ENCODE measurements around the gene DYNLT3. TPM values are rescaled to one million over a fixed set of nuclear protein-coding genes. Genes with fewer than 3 reads are reported as not detected.

DYNLT3 gene
- total and polyA plus RNA-seq, 4 experiments from 2014 or later, result 38.5 to 71.8 (median 47.4) TPM

DNA sequence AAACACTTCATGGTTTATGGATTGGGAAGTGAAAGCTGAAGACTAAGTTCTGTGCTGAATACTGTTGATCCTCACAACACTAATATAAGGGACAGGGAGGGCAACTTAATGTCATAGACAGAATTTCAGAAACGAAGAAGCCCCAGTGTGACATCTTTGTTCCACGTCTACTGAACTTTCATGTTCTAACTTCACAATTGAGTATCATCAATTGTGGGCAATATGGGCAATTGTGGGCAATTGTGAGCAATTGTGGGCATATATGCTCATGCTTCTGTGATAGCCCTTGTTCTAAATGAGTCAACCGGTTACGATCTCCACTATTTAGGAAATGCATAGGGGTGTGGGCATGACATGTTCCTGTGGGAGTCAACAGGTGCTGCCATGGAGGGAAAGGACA lies 33.8 kb downstream of the DYNLT3 start:
- DNase-seq, result no peak
- Mint-ChIP-seq H3K4me3 (no peak overlapping the region), H3K36me3 (no peaks in the 10 kb centered on the region), H3K9me3 (no peaks in the 10 kb centered on the region), H3K4me1 (peaks cover 0 to 2% (median under 1%) of the 10 kb centered on the region in 4 donors), H3K27me3 (no peaks in the 10 kb centered on the region), H3K27ac (no peak overlapping the region)
- ChIA-PET CTCF (ENCODE audit: partially characterized antibody) (interaction anchor here (1.0 kb wide), 1 partner anchor 68 kb away, joined by 3 read pairs; no protein-coding TSS in a partner anchor), POLR2A (ENCODE audit: partially characterized antibody) (no interaction called here)
- Histone ChIP-seq H3K4me1 (ENCODE audit: insufficient read depth, low read length) (no peaks in the 10 kb centered on the region), H3K27me3 (ENCODE audit: insufficient read depth, low read length) (no peaks in the 10 kb centered on the region), H3K27ac (ENCODE audit: low read depth, low read length) (no peak overlapping the region), H3K4me3 (ENCODE audit: low read length in 2 of 2) (no peak overlapping the region), H3K9me3 (ENCODE audit: control insufficient read depth in 1 of 2, low read length in 2 of 2) (no peaks in the 10 kb centered on the region), H3K36me3 (ENCODE audit: insufficient read depth, low read length) (no peaks in the 10 kb centered on the region)
- intact Hi-C loops (cut with micrococcal nuclease), result no loop called here

DNA sequence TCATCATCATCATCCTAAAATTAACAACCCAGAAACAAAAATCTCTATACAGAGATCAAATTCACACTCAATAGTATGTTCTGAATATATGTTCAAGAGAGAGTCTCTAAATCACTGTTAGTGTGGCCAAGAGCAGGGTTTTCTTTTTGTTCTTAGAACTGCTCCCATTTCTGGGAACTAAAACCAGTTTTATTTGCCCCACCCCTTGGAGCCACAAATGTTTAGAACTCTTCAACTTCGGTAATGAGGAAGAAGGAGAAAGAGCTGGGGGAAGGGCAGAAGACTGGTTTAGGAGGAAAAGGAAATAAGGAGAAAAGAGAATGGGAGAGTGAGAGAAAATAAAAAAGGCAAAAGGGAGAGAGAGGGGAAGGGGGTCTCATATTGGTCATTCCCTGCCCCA lies 35.3 kb downstream of the DYNLT3 start:
- H3K27ac Mint-ChIP-seq, result peak overlapping the region in 1 of 7 donors; percentile 53
- no peaks in the 10 kb centered on the region for H3K36me3 Mint-ChIP-seq
- H3K9me3 Mint-ChIP-seq, result no peaks in the 10 kb centered on the region
- H3K27ac ChIP-seq (ENCODE audit: low read depth, low read length), result no peak overlapping the region
- no peak for DNase-seq
- H3K36me3 ChIP-seq (ENCODE audit: insufficient read depth, low read length), result no peaks in the 10 kb centered on the region
- intact Hi-C loops (cut with micrococcal nuclease), result no loop called here
- no peaks in the 10 kb centered on the region for H3K4me1 ChIP-seq (ENCODE audit: insufficient read depth, low read length)
- peaks cover 0 to 2% (median under 1%) of the 10 kb centered on the region in 4 donors for H3K4me1 Mint-ChIP-seq
- no peaks in the 10 kb centered on the region for H3K27me3 ChIP-seq (ENCODE audit: insufficient read depth, low read length)
- CTCF ChIA-PET (ENCODE audit: partially characterized antibody), result no interaction called here
- H3K4me3 ChIP-seq (ENCODE audit: low read length in 2 of 2), result no peak overlapping the region
- POLR2A ChIA-PET (ENCODE audit: partially characterized antibody), result no interaction called here
- no peaks in the 10 kb centered on the region for H3K9me3 ChIP-seq (ENCODE audit: control insufficient read depth in 1 of 2, low read length in 2 of 2)
- no peaks in the 10 kb centered on the region for H3K27me3 Mint-ChIP-seq
- H3K4me3 Mint-ChIP-seq, result no peak overlapping the region

DNA sequence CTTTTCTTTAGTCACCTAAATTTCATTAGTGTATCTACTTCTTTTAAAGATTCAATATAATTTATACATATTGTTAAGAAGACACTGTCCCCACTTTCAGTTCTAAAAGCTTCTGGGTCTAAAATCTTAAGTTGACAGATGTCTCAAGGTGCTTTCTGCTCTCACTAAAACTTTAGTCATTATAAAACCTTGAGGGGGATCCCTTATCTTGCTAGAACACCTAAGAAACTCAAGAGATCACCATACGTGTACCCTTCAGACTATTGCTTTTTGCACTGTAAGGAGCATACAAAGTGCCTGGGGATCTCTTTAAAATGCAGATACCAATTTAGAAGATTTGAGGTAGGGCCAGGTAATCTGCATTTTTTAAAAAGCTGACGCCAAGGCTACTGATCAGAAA lies 37.4 kb downstream of the DYNLT3 start:
- POLR2A ChIA-PET (ENCODE audit: partially characterized antibody), result no interaction called here

DNA sequence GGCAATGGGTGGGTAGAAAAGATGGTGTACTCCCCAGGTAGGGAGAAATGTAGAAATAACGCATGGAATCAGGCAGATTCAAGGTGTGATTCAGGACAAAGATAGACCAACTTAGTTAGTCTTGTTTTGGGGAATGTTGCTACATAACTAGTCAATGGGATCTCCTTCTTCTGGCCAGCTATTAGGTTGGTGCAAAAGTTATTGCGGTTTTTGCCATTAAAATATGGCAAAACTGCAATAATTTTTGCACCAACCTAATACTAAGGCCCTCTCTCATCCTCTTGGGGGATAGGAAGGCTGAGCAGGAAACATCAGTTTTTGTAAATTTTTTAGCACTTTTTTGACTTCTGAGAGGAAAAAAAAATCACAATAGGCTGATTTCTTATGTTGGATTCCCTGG lies 44.3 kb downstream of the DYNLT3 start:
- Mint-ChIP-seq H3K4me1 (no peaks in the 10 kb centered on the region), H3K27ac (no peak overlapping the region), H3K4me3 (no peak overlapping the region), H3K9me3 (no peaks in the 10 kb centered on the region), H3K36me3 (no peaks in the 10 kb centered on the region), H3K27me3 (no peaks in the 10 kb centered on the region)
- Histone ChIP-seq H3K4me3 (ENCODE audit: low read length in 2 of 2) (no peak overlapping the region), H3K36me3 (ENCODE audit: insufficient read depth, low read length) (no peaks in the 10 kb centered on the region), H3K9me3 (ENCODE audit: control insufficient read depth in 1 of 2, low read length in 2 of 2) (no peaks in the 10 kb centered on the region), H3K27ac (ENCODE audit: low read depth, low read length) (no peak overlapping the region), H3K4me1 (ENCODE audit: insufficient read depth, low read length) (no peaks in the 10 kb centered on the region), H3K27me3 (ENCODE audit: insufficient read depth, low read length) (no peaks in the 10 kb centered on the region)
- ChIA-PET CTCF (ENCODE audit: partially characterized antibody) (interaction anchor here (1.4 kb wide), 1 partner anchor 48 kb away, joined by 3 read pairs; no protein-coding TSS in a partner anchor), POLR2A (ENCODE audit: partially characterized antibody) (no interaction called here)
- intact Hi-C loops (cut with micrococcal nuclease), result no loop called here
- DNase-seq, result no peak

More for the DNA sequence above, 37.4 kb downstream of the DYNLT3 start:
- H3K4me3 Mint-ChIP-seq, result no peak overlapping the region
- H3K36me3 Mint-ChIP-seq, result no peaks in the 10 kb centered on the region
- no peaks in the 10 kb centered on the region for H3K9me3 ChIP-seq (ENCODE audit: control insufficient read depth in 1 of 2, low read length in 2 of 2)
- no peaks in the 10 kb centered on the region for H3K4me1 ChIP-seq (ENCODE audit: insufficient read depth, low read length)
- H3K27me3 ChIP-seq (ENCODE audit: insufficient read depth, low read length), result no peaks in the 10 kb centered on the region
- no peaks in the 10 kb centered on the region for H3K9me3 Mint-ChIP-seq
- intact Hi-C loops (cut with micrococcal nuclease), result no loop called here
- H3K4me3 ChIP-seq (ENCODE audit: low read length in 2 of 2), result no peak overlapping the region
- no peak for DNase-seq
- H3K4me1 Mint-ChIP-seq, result peaks cover 0 to 2% (median under 1%) of the 10 kb centered on the region in 4 donors
- no peak overlapping the region for H3K27ac Mint-ChIP-seq
- CTCF ChIA-PET (ENCODE audit: partially characterized antibody), result interaction anchor here (1.0 kb wide), 1 partner anchor 15 kb away, joined by 3 read pairs; no protein-coding TSS in a partner anchor
- H3K36me3 ChIP-seq (ENCODE audit: insufficient read depth, low read length), result no peaks in the 10 kb centered on the region
- no peak overlapping the region for H3K27ac ChIP-seq (ENCODE audit: low read depth, low read length)
- no peaks in the 10 kb centered on the region for H3K27me3 Mint-ChIP-seq

DNA sequence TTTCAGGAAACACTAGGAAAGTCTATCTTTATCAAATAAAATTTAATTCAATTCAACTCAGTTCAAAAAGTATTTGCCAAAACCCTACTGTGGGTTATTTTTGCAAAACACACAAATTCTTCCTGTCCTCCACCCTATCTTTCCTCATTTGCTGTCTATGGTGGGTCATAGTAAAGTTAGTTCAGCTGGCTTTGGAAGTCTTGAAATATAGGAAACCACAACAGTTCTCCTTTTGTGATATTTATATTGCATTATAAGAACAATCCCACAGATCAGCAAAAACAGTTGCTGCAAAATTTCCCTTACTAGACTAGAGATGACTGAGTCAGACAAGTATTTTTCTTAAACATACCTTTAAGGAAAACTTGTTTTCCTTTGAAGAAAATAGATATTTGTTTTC lies 45.3 kb downstream of the DYNLT3 start:
- ChIA-PET CTCF (ENCODE audit: partially characterized antibody) (interaction anchor here (1.1 to 1.3 kb wide), 2 partner anchors 14 to 57 kb away, joined by 3 to 4 read pairs; no protein-coding TSS in a partner anchor), POLR2A (ENCODE audit: partially characterized antibody) (no interaction called here)
- no peaks in the 10 kb centered on the region for H3K27me3 Mint-ChIP-seq
- H3K4me1 Mint-ChIP-seq, result peaks cover 0 to under 1% (median under 1%) of the 10 kb centered on the region in 4 donors
- Histone ChIP-seq H3K36me3 (ENCODE audit: insufficient read depth, low read length) (no peaks in the 10 kb centered on the region), H3K4me1 (ENCODE audit: insufficient read depth, low read length) (peaks cover 2% of the 10 kb centered on the region), H3K27ac (ENCODE audit: low read depth, low read length) (no peak overlapping the region), H3K9me3 (ENCODE audit: control insufficient read depth in 1 of 2, low read length in 2 of 2) (no peaks in the 10 kb centered on the region), H3K4me3 (ENCODE audit: low read length in 2 of 2) (no peak overlapping the region), H3K27me3 (ENCODE audit: insufficient read depth, low read length) (no peaks in the 10 kb centered on the region)
- no peak overlapping the region for H3K27ac Mint-ChIP-seq
- intact Hi-C loops (cut with micrococcal nuclease), result no loop called here
- no peak overlapping the region for H3K4me3 Mint-ChIP-seq
- no peak for DNase-seq
- no peaks in the 10 kb centered on the region for H3K36me3 Mint-ChIP-seq
- no peaks in the 10 kb centered on the region for H3K9me3 Mint-ChIP-seq

DNA sequence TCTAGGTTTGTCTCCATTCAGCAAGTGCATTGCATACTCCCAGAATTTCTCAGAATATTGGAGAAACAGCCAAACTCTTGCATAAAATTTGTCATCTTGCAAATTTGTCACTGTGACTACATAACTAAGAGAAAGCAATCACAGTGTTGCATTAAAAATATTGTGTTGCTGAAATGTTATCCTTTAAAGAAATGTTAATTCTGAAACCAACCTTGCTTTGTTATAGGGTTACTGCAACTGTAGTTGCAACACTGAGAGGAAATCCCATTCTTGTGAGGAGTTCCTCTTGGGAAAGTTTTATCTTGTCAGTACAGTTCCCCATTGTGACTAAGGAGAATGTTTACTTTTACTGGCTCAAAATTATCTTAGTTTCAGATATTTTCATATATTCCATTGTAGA lies 46.7 kb downstream of the DYNLT3 start:
- CTCF ChIA-PET (ENCODE audit: partially characterized antibody), result interaction anchor here (1.3 kb wide), 1 partner anchor 55 kb away, joined by 3 read pairs; no protein-coding TSS in a partner anchor
- intact Hi-C loops (cut with micrococcal nuclease), result no loop called here
- H3K4me1 ChIP-seq (ENCODE audit: insufficient read depth, low read length), result peaks cover 14% of the 10 kb centered on the region
- Mint-ChIP-seq H3K36me3 (no peaks in the 10 kb centered on the region), H3K4me3 (no peak overlapping the region), H3K27ac (no peak overlapping the region), H3K27me3 (no peaks in the 10 kb centered on the region), H3K9me3 (no peaks in the 10 kb centered on the region), H3K4me1 (peaks cover 5 to 13% (median 11%) of the 10 kb centered on the region in 4 donors)
- no peak overlapping the region for H3K27ac ChIP-seq (ENCODE audit: low read depth, low read length)
- no peaks in the 10 kb centered on the region for H3K36me3 ChIP-seq (ENCODE audit: insufficient read depth, low read length)
- H3K27me3 ChIP-seq (ENCODE audit: insufficient read depth, low read length), result no peaks in the 10 kb centered on the region
- H3K4me3 ChIP-seq (ENCODE audit: low read length in 2 of 2), result no peak overlapping the region
- POLR2A ChIA-PET (ENCODE audit: partially characterized antibody), result no interaction called here
- no peak for DNase-seq
- H3K9me3 ChIP-seq (ENCODE audit: control insufficient read depth in 1 of 2, low read length in 2 of 2), result no peaks in the 10 kb centered on the region

DNA sequence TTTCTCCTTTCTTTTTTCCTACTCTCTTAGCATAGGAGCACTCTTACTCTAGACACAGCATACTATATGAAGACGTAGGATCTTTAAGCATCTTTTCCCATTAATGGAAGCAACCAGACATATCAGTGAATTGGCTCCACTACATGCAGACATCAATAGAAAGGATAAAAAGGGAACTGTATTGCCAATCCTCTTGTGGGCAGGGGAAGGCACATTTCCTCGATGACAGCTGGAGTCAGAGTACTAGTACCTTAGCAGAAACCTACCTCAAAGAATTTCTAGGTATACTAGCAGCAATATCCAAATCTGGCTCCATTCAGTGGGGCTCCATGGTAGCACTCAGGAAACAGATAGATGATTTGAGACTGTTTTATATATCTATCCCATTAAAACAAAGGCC lies 47.4 kb downstream of the DYNLT3 start:
- H3K36me3 Mint-ChIP-seq, result no peaks in the 10 kb centered on the region
- H3K27me3 ChIP-seq (ENCODE audit: insufficient read depth, low read length), result no peaks in the 10 kb centered on the region
- H3K4me1 ChIP-seq (ENCODE audit: insufficient read depth, low read length), result peaks cover 14% of the 10 kb centered on the region
- no peaks in the 10 kb centered on the region for H3K27me3 Mint-ChIP-seq
- intact Hi-C loops (cut with micrococcal nuclease), result no loop called here
- no peak overlapping the region for H3K27ac ChIP-seq (ENCODE audit: low read depth, low read length)
- H3K9me3 ChIP-seq (ENCODE audit: control insufficient read depth in 1 of 2, low read length in 2 of 2), result no peaks in the 10 kb centered on the region
- no peak overlapping the region for H3K4me3 ChIP-seq (ENCODE audit: low read length in 2 of 2)
- no peak overlapping the region for H3K4me3 Mint-ChIP-seq
- ChIA-PET CTCF (ENCODE audit: partially characterized antibody) (no interaction called here), POLR2A (ENCODE audit: partially characterized antibody) (no interaction called here)
- H3K36me3 ChIP-seq (ENCODE audit: insufficient read depth, low read length), result no peaks in the 10 kb centered on the region
- no peaks in the 10 kb centered on the region for H3K9me3 Mint-ChIP-seq
- H3K4me1 Mint-ChIP-seq, result peaks cover 5 to 19% (median 14%) of the 10 kb centered on the region in 4 donors
- no peak overlapping the region for H3K27ac Mint-ChIP-seq
- no peak for DNase-seq

DNA sequence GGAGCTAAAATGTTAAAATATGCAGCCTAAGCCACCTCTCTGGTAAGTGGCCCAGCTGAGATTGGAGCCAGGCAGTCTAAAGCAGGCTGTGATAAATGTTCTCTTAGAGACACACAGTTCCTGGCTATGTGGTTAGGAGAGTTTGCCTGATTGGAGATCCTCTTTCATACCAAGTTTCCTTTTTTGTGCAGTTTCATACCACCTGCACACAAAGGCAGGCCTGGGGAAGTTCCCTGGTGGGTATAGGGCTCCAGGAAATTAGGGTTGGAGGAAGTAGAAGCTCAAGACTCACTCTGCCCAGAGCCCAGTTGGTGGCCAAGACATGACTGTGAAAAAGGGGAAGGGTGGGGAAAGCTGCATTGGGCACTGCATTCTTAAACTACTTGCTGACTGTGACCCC lies 50.6 kb downstream of the DYNLT3 start:
- Histone ChIP-seq H3K4me3 (ENCODE audit: low read length in 2 of 2) (no peak overlapping the region), H3K36me3 (ENCODE audit: insufficient read depth, low read length) (no peaks in the 10 kb centered on the region), H3K27ac (ENCODE audit: low read depth, low read length) (no peak overlapping the region), H3K27me3 (ENCODE audit: insufficient read depth, low read length) (no peaks in the 10 kb centered on the region), H3K4me1 (ENCODE audit: insufficient read depth, low read length) (peaks cover 14% of the 10 kb centered on the region), H3K9me3 (ENCODE audit: control insufficient read depth in 1 of 2, low read length in 2 of 2) (no peaks in the 10 kb centered on the region)
- CTCF ChIA-PET (ENCODE audit: partially characterized antibody), result no interaction called here
- Mint-ChIP-seq H3K27ac (no peak overlapping the region), H3K36me3 (no peaks in the 10 kb centered on the region), H3K4me1 (peaks cover 5 to 19% (median 15%) of the 10 kb centered on the region in 4 donors), H3K27me3 (no peaks in the 10 kb centered on the region), H3K4me3 (no peak overlapping the region), H3K9me3 (no peaks in the 10 kb centered on the region)
- intact Hi-C loops (cut with micrococcal nuclease), result no loop called here
- no peak for DNase-seq
- POLR2A ChIA-PET (ENCODE audit: partially characterized antibody), result no interaction called here
